ENCODE results near the gene FAM120AOS. TPM values are rescaled to one million over a fixed set of nuclear protein-coding genes. Genes with fewer than 3 reads are reported as not detected.
A peak's percentile ranks its signal among the peaks of the same experiment; 100 is the strongest.
"Not testable (repeated sequence)": the region's sequence is repeated elsewhere in the genome, so short reads cannot be mapped to it uniquely, and the experiment has no call there.

FAM120AOS gene
- total RNA-seq, 4 donors from 2014 or later, result 51.7 to 80.3 (median 58.4) TPM

DNA sequence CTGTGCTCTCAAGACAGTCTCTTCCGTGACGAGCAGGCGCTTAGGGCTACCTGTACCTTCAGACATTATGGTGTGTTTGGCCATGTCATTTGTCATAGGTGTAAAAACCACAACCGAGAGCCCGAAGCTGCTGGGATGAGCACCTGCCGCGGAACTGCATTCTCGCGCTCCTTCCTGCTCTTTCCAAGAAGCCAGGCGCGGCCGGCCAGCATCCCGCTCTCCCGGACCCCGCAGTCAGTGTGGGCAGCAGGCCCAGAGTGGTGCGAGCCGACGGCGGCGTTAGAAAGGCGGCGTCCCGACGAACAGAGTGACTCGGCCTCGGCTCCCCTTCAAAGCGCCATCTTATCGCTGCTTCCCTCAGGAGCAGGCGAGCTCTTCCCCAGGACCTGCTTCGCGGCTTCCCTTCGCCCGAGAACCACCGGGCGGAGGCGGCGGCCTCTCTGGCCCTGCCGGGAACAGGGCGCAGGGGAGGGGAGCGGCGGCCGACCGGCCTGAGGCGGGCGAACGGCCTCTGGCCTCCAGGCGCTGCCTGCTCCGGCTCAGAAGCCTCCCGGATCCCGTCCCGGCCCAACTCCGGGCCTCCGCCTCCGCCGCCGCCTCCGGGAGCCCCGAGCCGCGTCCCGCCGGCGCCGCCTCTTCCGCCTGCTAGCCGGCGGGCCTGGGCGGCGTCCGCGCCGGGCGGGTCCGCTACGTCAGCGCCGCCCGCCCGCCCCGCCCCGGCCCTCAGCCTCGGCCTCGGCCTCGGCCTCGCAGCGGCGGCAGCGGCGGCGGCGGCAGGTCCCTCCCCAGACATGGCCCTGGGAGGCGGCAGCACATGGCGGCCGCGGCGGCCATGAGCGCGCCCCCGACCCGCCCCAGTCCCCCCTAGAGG is 2.2 kb downstream of the FAM120AOS start, which contains the start of gene FAM120A:
Gene FAM120A (plus strand): TSS at position 741 of the 871 bp plus-strand sequence. CDS start 231 bp downstream, outside the sequence.
- Histone ChIP-seq H3K27ac (peak within 1 kb of the TSS; percentile 95 to 98 (median 97)), H3K36me3 (peaks cover 0 to 30% of the 10 kb centered on the region in 2 donors), H3K9me3 (no peaks in the 10 kb centered on the region), H3K27me3 (no peaks in the 10 kb centered on the region), H3K4me3 (peak within 1 kb of the TSS; percentile 69 to 91), H3K4me1 (peaks cover 6 to 50% (median 16%) of the 10 kb centered on the region in 3 donors)
- ATAC-seq, result peak; percentile 89
- 0% methylated on average over 1 of the region's 100 CpGs; no CpG with 5 or more reads in 1 of the 2 donors for WGBS, 2 donors (ENCODE audit: low coverage in 1 of 2)
- peak; percentile 96 for TF ChIP-seq POLR2A (IDR thresholded peaks at IDR 0.05)
- peak; percentile 60 for TF ChIP-seq POLR2AphosphoS5 (IDR thresholded peaks at IDR 0.05)
- no peak for TF ChIP-seq EP300 (IDR thresholded peaks at IDR 0.05)
- TF ChIP-seq CTCF (IDR thresholded peaks at IDR 0.05), result peak in 2 of 4 experiments; percentile 12 to 20

- TF ChIP-seq POLR2AphosphoS5 (IDR thresholded peaks at IDR 0.05), result no peak
- TF ChIP-seq POLR2A (IDR thresholded peaks at IDR 0.05), result no peak
- TF ChIP-seq EP300 (IDR thresholded peaks at IDR 0.05), result no peak
- no peak for TF ChIP-seq CTCF (IDR thresholded peaks at IDR 0.05)
- H3K36me3 ChIP-seq, result peaks cover 0 to 37% of the 10 kb centered on the region in 2 donors
- WGBS, 2 donors (ENCODE audit: low coverage in 1 of 2), result 81 to 90% methylated on average over 4 of the region's 4 CpGs
- no peaks in the 10 kb centered on the region for H3K9me3 ChIP-seq
- no peaks in the 10 kb centered on the region for H3K27me3 ChIP-seq
- peaks cover 0 to 25% (median 10%) of the 10 kb centered on the region in 3 donors for H3K4me1 ChIP-seq
- H3K27ac ChIP-seq, result no peak overlapping the region
- H3K4me3 ChIP-seq, result no peak overlapping the region
- ATAC-seq, result no peak
Observed at GRCh38 chr9:93447655-93448054, 5.7 kb downstream of the FAM120AOS start.

GRCh38 chr9:93446073-93446472 is 7.3 kb downstream of the FAM120AOS start:
- H3K27ac ChIP-seq, result no peak overlapping the region
- WGBS, 2 donors (ENCODE audit: low coverage in 1 of 2), result 69 to 85% methylated on average over 1 to 3 of the region's 3 CpGs
- no peak for TF ChIP-seq POLR2A (IDR thresholded peaks at IDR 0.05)
- TF ChIP-seq EP300 (IDR thresholded peaks at IDR 0.05), result no peak
- TF ChIP-seq CTCF (IDR thresholded peaks at IDR 0.05), result no peak
- no peak for TF ChIP-seq POLR2AphosphoS5 (IDR thresholded peaks at IDR 0.05)
- H3K27me3 ChIP-seq, result no peaks in the 10 kb centered on the region
- H3K4me3 ChIP-seq, result no peak overlapping the region
- H3K4me1 ChIP-seq, result peaks cover 0 to 25% (median 10%) of the 10 kb centered on the region in 3 donors
- H3K36me3 ChIP-seq, result peaks cover 0 to 37% of the 10 kb centered on the region in 2 donors
- ATAC-seq, result no peak
- H3K9me3 ChIP-seq, result no peaks in the 10 kb centered on the region

- H3K4me3 ChIP-seq, result no peak overlapping the region
- ATAC-seq, result no peak
- WGBS, 2 donors (ENCODE audit: low coverage in 1 of 2), result 80 to 86% methylated on average over 1 to 7 of the region's 8 CpGs
- H3K27ac ChIP-seq, result no peak overlapping the region
- peaks cover 0 to 6% of the 10 kb centered on the region in 2 donors for H3K36me3 ChIP-seq
- TF ChIP-seq CTCF (IDR thresholded peaks at IDR 0.05) (no peak), EP300 (IDR thresholded peaks at IDR 0.05) (no peak), POLR2A (IDR thresholded peaks at IDR 0.05) (no peak), POLR2AphosphoS5 (IDR thresholded peaks at IDR 0.05) (no peak)
- H3K4me1 ChIP-seq, result no peaks in the 10 kb centered on the region
- no peaks in the 10 kb centered on the region for H3K27me3 ChIP-seq
- H3K9me3 ChIP-seq, result no peaks in the 10 kb centered on the region
Observed at GRCh38 chr9:93440896-93441580, 12.3 kb downstream of the FAM120AOS start.

DNA sequence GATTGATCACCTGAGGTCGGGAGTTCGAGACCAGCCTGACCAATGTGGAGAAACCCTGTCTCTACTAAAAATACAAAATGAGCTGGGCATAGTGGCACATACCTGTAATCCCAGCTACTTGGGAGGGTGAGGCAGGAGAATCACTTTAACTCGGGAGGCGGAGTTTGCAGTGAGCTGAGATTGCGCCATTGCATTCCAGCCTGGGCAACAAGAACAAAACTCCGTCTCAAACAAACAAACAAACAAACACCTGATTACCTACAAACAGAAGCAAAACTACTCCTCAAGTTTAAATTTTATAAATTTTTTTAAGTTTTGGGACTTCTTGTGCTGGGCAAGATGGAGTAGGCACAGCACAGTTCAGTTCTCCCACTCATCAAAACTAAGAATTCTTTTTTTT is 14.1 kb downstream of the FAM120AOS start:
- not testable (repeated sequence) for H3K27ac ChIP-seq, H3K36me3 ChIP-seq, ATAC-seq, H3K9me3 ChIP-seq, H3K4me1 ChIP-seq, H3K27me3 ChIP-seq, H3K4me3 ChIP-seq
- WGBS, 2 donors (ENCODE audit: low coverage in 1 of 2), result 95 to 100% methylated on average over 3 to 6 of the region's 6 CpGs
